HG03571 (cell line): ENCODE data around the gene SPATA2.

Source experiments
- ATAC-seq: cut with Tn5 transposase; IDR thresholded peaks from one replicate; pipeline ENCODE4 v1.9.1; 2021; ENCODE audit not compliant: unreplicated experiment

SPATA2 gene

DNA sequence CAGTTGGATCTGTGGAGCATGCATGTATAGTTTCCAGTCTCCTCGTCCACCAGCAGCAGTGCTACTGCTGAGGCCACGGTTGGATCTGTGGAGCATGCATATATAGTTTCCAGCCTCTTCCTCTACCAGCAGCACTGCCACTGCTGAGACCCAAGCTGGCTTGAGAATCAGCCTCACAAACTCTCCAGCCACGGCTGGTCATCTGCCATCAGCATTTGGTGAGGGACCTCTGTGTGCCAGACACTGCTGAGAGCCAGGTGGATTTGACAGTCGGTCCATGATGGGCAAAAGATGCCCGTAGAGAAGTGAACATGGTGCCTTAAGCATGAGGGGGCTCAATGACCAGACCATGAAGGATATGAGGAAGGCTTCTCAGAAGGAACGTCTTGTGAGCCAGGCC lies 56.3 kb downstream of the SPATA2 start:
- ATAC-seq: no peak

DNA sequence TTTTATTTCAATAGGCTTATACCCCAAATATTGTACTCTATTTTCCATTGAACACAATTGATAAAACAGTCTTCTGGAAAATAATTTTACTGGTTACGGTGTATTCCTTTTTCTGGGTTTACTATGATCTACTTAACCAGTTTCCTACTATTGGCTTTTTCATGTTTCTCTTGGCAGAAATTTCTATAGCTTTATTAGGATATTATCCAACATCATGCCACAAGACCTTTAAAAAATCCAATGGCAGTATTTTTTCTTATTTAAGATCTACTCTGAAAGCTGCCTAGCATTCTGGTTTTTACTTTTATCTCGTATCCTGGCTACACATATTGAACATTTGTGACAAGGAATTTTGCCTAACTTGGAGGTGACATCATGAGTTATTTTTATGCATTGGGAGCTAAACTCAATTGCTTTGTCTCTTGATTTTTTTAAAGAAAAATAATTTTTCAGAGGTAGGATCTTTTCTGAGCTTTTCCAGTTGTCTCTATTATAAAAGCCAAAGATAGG lies 57.2 kb downstream of the SPATA2 start:
- no peak for ATAC-seq

DNA sequence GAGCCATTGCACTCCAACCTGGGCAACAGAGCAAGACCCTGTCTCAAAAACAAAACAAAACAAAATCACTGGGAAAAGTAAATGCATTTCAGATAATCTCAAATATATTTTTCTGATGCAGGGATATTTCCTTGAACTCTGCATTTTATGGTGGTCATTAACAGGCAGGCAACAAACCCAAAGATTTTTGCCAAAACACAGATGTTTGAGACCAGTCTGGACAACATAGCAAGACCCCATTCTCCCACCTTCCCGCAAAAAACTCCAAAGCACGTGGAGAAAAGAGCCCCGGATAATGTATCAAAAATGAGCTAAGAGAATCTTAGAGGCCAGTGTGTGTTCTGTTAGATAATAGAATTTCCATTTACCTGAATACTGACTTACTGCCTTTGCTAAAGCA lies 58.4 kb downstream of the SPATA2 start:
- ATAC-seq: no peak

DNA sequence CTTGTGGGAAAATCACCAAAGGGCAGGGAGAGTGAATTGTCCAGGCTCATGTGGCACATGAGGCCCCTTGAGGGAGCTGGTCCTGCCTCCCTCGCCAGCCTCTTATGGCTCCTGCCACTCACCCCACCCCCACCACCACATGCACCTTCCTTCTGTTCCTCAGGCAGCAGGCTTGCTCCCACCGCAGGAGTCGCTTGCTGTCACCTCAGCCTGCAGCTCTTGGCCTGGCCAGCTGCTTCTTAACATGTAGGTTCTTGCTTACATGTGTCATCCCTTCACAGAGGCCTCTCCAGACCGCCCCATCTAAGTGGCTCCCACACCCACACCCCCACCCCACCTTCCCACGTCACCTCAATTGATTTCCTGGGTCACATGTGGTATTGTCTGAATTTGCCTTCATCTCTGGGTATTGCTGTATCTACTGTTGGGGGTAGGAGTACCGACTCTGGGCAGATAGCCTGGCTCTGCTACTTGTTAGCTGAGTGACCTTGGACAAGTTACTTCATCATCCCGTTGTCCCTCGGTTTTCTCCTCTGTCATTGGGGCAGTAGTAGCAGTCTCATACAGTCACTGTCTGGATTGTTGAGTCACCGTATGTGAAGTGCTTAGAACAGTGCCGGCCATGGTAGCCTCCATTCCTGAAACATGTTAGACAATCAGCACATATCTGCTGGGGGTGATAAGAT lies 61.0 kb downstream of the SPATA2 start:
- no peak for ATAC-seq

DNA sequence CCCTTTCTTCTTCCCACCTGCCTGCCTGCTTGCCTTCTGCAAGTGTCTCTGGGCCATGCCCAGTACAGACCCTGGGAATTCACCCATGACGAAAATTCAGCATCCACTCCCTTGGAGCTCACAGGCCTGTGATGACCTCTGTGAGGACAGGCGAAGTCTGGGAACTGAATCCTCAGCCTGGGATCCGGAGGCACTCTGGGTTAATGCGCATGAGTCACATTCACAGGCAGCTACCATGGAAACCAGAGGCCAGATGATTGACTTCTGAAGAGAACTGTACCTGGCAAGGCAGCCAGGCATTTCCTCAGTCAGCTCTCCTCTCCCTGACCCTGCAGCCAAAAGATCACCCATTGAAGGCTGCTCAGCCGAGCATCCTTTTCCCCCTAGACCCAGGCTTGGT lies 61.7 kb downstream of the SPATA2 start:
- ATAC-seq: no peak
